Right ventricle myocardium inferior (tissue), 1 donor: ENCODE data around the gene GRIN1. TPM values are rescaled to one million over a fixed set of nuclear protein-coding genes. Genes with fewer than 3 reads are reported as not detected.
"Not testable (repeated sequence)": the region's sequence is repeated elsewhere in the genome, so short reads cannot be mapped to it uniquely, and the experiment has no call there.

Experiments used
- ATAC-seq: fragments of 200-7000 bp; cut with Tn5 transposase; one replicate; pipeline ENCODE4 v1.9.1; 2020; ENCODE audit warnings: mild to moderate bottlenecking, moderate library complexity
- DNase-seq: peaks from one replicate; pipeline ENCODE4 v3.0.0; 2021; ENCODE audit errors: missing footprints
- intact Hi-C: fragments of 100-400 bp; cut with DNase I; formaldehyde crosslinking; loops from one replicate; pipeline ENCODE4 v1.11.0; 2022
- total RNA-seq: library from RNA; stranded (reverse); fragmentation: NEBNext Ultra II Directional; extraction: Animal tissue kit (Norgen Biotek cat#: 25700); gene quantifications from one replicate; pipeline ENCODE4 v1.2.1, GENCODE V29; 2021
- donor health status: DM: no; HTN: yes; CAD: no; lungs with severe emphysema.

GRIN1 gene
- total RNA-seq, 1 donor from 2014 or later = not detected

- ATAC-seq, intact Hi-C loops, DNase-seq: not testable (repeated sequence)
These were observed 16.0 kb upstream of the GRIN1 start for GRCh38 chr9:137122796-137123467.

GRCh38 chr9:137123468-137123837, 15.5 kb upstream of the GRIN1 start:
- DNase-seq = no peak
- intact Hi-C loops = no loop called here
- no peak for ATAC-seq

- ATAC-seq, intact Hi-C loops, DNase-seq: not testable (repeated sequence)
These were observed 14.9 kb upstream of the GRIN1 start for GRCh38 chr9:137123952-137124462.

GRCh38 chr9:137126786-137127185, 12.2 kb upstream of the GRIN1 start:
- intact Hi-C loops = loop anchor here (5.0 kb wide), 1 partner anchor 61 kb away; the partner anchor contains the start of genes ANAPC2 and SSNA1
- no peak for DNase-seq
- no peak for ATAC-seq

- no peak for ATAC-seq
- intact Hi-C loops = loop anchor here (5.0 kb wide), 1 partner anchor 60 kb away; the partner anchor contains the start of genes ANAPC2 and SSNA1
- DNase-seq = peak; percentile 67
These were observed 11.4 kb upstream of the GRIN1 start for GRCh38 chr9:137127301-137128157.

GRCh38 chr9:137128158-137128861, 10.6 kb upstream of the GRIN1 start:
- intact Hi-C loops = loop anchor here (5.0 kb wide), 1 partner anchor 59 kb away; the partner anchor contains the start of genes ANAPC2 and SSNA1
- DNase-seq = no peak
- no peak for ATAC-seq

GRCh38 chr9:137128862-137129455, 10.0 kb upstream of the GRIN1 start:
- ATAC-seq = peak; percentile 18
- intact Hi-C loops = loop anchor here (5.0 kb wide), 1 partner anchor 58 kb away; the partner anchor contains the start of genes ANAPC2 and SSNA1
- no peak for DNase-seq

GRCh38 chr9:137129456-137130175, 9.3 kb upstream of the GRIN1 start:
- peak; percentile 96 for DNase-seq
- intact Hi-C loops = loop anchor here (5.0 kb wide), 1 partner anchor 58 kb away; the partner anchor contains the start of genes ANAPC2 and SSNA1
- ATAC-seq = peak; percentile 99

- ATAC-seq = no peak
- intact Hi-C loops = no loop called here
- no peak for DNase-seq
These were observed 8.7 kb upstream of the GRIN1 start for GRCh38 chr9:137130176-137130755.

GRCh38 chr9:137134191-137134590, 4.8 kb upstream of the GRIN1 start:
- ATAC-seq (no peak), DNase-seq (no peak)
- intact Hi-C loops = no loop called here

- intact Hi-C loops, DNase-seq, ATAC-seq: not testable (repeated sequence)
These were observed 3.8 kb upstream of the GRIN1 start for GRCh38 chr9:137135154-137135553.

- ATAC-seq (no peak), DNase-seq (peak; percentile 59)
- intact Hi-C loops = no loop called here
These were observed 2.6 kb upstream of the GRIN1 start for GRCh38 chr9:137136261-137136880.

- DNase-seq = peak; percentile 16
- no peak for ATAC-seq
- intact Hi-C loops = no loop called here
These were observed 1.9 kb upstream of the GRIN1 start for GRCh38 chr9:137136881-137137607.

- DNase-seq = peak; percentile 47
- no peak for ATAC-seq
- intact Hi-C loops = no loop called here
These were observed 764 bp upstream of the GRIN1 start for GRCh38 chr9:137138058-137138721.

- intact Hi-C loops = no loop called here
- no peak for ATAC-seq
These were observed 655 bp downstream of the GRIN1 start for GRCh38 chr9:137139468-137140150.

More at GRCh38 chr9:137139468-137140150, 655 bp downstream of the GRIN1 start:
- DNase-seq = peak; percentile 16
